ENCODE data around the gene TSPAN5. TPM values are rescaled to one million over a fixed set of nuclear protein-coding genes. Genes with fewer than 3 reads are reported as not detected.

TSPAN5 gene
- total and polyA plus RNA-seq, 2 of the 4 experiments (the other 2 are of a cell fraction), result 64.8 to 79.6 TPM

DNA sequence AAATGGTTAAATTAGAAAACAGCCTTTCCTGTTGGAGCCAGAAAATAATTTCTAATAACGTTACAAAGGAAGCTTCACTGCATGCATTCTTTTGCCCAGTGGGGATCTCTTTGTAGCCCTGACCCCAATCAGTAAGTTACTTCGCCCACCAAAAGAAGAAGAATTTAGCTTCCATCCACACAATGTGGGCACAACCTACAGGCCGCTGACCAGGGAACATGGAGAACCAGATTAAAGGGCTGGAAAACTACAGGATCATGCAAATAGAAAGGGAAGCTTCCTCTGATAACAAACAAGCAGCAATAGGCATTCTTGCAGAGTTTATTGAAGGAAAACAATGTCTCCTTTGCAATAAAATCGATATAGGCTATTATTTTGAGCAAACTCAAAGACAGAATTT is 21.3 kb upstream of the TSPAN5 start:
- Histone ChIP-seq H3K4me3 (ENCODE audit: insufficient read depth, low read depth, low read length) (no peak overlapping the region), H3K18ac (ENCODE audit: low read depth, low read length) (no peak overlapping the region), H2AK5ac (ENCODE audit: low read depth, low read length) (no peak overlapping the region), H3K36me3 (ENCODE audit: control insufficient read depth, insufficient read depth, low read length) (no peaks in the 10 kb centered on the region), H2BK15ac (ENCODE audit: low read depth, low read length) (no peak overlapping the region), H2BK20ac (ENCODE audit: low read depth, low read length) (no peak overlapping the region), H3K4me1 (ENCODE audit: control insufficient read depth, insufficient read depth, low read length) (peaks cover 2% of the 10 kb centered on the region; the same call in 1 of the 2 replicates), H2AK9ac (replicated peaks; ENCODE audit: low read depth, low read length, poor library complexity) (no peak overlapping the region), H2AFZ (replicated peaks; ENCODE audit: low read length, poor library complexity) (no peak overlapping the region), H3K4ac (ENCODE audit: low read depth, low read length) (no peak overlapping the region), H3K27ac (ENCODE audit: insufficient read depth, low read length) (no peak overlapping the region), H3K23ac (ENCODE audit: low read depth, low read length) (no peak overlapping the region), H3K56ac (ENCODE audit: extremely low read depth, insufficient read depth, low read length) (no peak overlapping the region), H4K91ac (ENCODE audit: insufficient read depth, low read depth, low read length) (no peak overlapping the region), H3K9me3 (ENCODE audit: control insufficient read depth, insufficient read depth, low read length) (no peaks in the 10 kb centered on the region), H3K9me1 (ENCODE audit: insufficient read depth, low read length) (0 out of 2 replicates have a peak, but pooled peaks cover 3% of the 10 kb centered on the region), H3K79me1 (ENCODE audit: low read depth in 1 of 2, low read length in 2 of 2) (no peaks in the 10 kb centered on the region), H3K27me3 (ENCODE audit: control insufficient read depth, insufficient read depth, low read length) (no peaks in the 10 kb centered on the region), H4K20me1 (ENCODE audit: insufficient read depth, low read length) (no peaks in the 10 kb centered on the region), H3K4me2 (ENCODE audit: low read depth, low read length) (no peak overlapping the region), H3K9ac (ENCODE audit: low read depth, low read length) (no peak overlapping the region), H4K5ac (ENCODE audit: low read depth, low read length) (no peak overlapping the region), H2BK5ac (ENCODE audit: low read depth, low read length, poor library complexity, severe bottlenecking) (no peak overlapping the region), H4K8ac (ENCODE audit: low read depth in 2 of 2, low read length in 2 of 2) (no peak overlapping the region), H3K14ac (replicated peaks; ENCODE audit: low read depth, low read length) (no peak overlapping the region), H2BK120ac (ENCODE audit: low read depth, low read length) (no peak overlapping the region)
- ChIA-PET CTCF (interaction anchor here (0.7 kb wide), 1 partner anchor 68 kb away, joined by 3 read pairs; no protein-coding TSS in a partner anchor), POLR2A (ENCODE audit: unreplicated experiment) (no interaction called here)
- ATAC-seq (ENCODE audit: low read depth) (no peak), DNase-seq (no peak)
- BruUV-seq (replicated peaks), result no TSS peak
- in situ Hi-C loops (cut with MboI; ENCODE audit: low sequenced_read_pairs) (no loop called here), intact Hi-C loops (cut with micrococcal nuclease) (no loop called here), dilution Hi-C loops (cut with HindIII; ENCODE audit: low sequenced_read_pairs, unreplicated experiment) (no loop called here)
- WGBS, 2 experiments (ENCODE audit: extremely low coverage in 2 of 2, insufficient read length in 1 of 2), result 50% methylated on average over 1 of the region's 4 CpGs; no CpG with 5 or more reads in 1 of the 2 experiments
- no peak for TF ChIP-seq MXI1 (IDR thresholded peaks at IDR 0.05; ENCODE audit: borderline replicate concordance, low read depth, low read length)
- no peak for TF ChIP-seq MAFK (IDR thresholded peaks at IDR 0.05; ENCODE audit: low read depth, low read length)
- TF ChIP-seq, protein P1, sequence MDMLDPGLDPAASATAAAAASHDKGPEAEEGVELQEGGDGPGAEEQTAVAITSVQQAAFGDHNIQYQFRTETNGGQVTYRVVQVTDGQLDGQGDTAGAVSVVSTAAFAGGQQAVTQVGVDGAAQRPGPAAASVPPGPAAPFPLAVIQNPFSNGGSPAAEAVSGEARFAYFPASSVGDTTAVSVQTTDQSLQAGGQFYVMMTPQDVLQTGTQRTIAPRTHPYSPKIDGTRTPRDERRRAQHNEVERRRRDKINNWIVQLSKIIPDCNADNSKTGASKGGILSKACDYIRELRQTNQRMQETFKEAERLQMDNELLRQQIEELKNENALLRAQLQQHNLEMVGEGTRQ (IDR thresholded peaks at IDR 0.05; ENCODE audit: low read depth, low read length), result no peak
- no peak for TF ChIP-seq POLR2A (IDR thresholded peaks at IDR 0.05; ENCODE audit: low read depth, low read length)
- no peak for TF ChIP-seq MAZ (IDR thresholded peaks at IDR 0.05; ENCODE audit: borderline replicate concordance, low read depth, low read length)
- TF ChIP-seq, protein P2, sequence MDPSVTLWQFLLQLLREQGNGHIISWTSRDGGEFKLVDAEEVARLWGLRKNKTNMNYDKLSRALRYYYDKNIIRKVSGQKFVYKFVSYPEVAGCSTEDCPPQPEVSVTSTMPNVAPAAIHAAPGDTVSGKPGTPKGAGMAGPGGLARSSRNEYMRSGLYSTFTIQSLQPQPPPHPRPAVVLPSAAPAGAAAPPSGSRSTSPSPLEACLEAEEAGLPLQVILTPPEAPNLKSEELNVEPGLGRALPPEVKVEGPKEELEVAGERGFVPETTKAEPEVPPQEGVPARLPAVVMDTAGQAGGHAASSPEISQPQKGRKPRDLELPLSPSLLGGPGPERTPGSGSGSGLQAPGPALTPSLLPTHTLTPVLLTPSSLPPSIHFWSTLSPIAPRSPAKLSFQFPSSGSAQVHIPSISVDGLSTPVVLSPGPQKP (IDR thresholded peaks at IDR 0.05; ENCODE audit: borderline replicate concordance, low read depth, low read length), result no peak
- TF ChIP-seq CHD1 (IDR thresholded peaks at IDR 0.05; ENCODE audit: low read depth, low read length), result no peak
- TF ChIP-seq, protein P3, sequence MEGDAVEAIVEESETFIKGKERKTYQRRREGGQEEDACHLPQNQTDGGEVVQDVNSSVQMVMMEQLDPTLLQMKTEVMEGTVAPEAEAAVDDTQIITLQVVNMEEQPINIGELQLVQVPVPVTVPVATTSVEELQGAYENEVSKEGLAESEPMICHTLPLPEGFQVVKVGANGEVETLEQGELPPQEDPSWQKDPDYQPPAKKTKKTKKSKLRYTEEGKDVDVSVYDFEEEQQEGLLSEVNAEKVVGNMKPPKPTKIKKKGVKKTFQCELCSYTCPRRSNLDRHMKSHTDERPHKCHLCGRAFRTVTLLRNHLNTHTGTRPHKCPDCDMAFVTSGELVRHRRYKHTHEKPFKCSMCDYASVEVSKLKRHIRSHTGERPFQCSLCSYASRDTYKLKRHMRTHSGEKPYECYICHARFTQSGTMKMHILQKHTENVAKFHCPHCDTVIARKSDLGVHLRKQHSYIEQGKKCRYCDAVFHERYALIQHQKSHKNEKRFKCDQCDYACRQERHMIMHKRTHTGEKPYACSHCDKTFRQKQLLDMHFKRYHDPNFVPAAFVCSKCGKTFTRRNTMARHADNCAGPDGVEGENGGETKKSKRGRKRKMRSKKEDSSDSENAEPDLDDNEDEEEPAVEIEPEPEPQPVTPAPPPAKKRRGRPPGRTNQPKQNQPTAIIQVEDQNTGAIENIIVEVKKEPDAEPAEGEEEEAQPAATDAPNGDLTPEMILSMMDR (conservative IDR thresholded peaks at IDR 0.05; ENCODE audit: low read depth, low read length), result no peak
- TF ChIP-seq RCOR1 (IDR thresholded peaks at IDR 0.05; ENCODE audit: insufficient replicate concordance, low read length), result no peak
- no peak for TF ChIP-seq RAD21 (IDR thresholded peaks at IDR 0.05; ENCODE audit: low read length)
- no peak for TF ChIP-seq FOS (IDR thresholded peaks at IDR 0.05; ENCODE audit: low read depth, low read length)
- TF ChIP-seq SMC3 (IDR thresholded peaks at IDR 0.05; ENCODE audit: low read depth, low read length), result no peak

Data from IMR-90 (cell line).